ENCODE measurements around the gene EWSR1. TPM values are rescaled to one million over a fixed set of nuclear protein-coding genes. Genes with fewer than 3 reads are reported as not detected.

The EWSR1 gene
- total RNA-seq, 1 experiment from 2014 or later = 462 TPM

DNA sequence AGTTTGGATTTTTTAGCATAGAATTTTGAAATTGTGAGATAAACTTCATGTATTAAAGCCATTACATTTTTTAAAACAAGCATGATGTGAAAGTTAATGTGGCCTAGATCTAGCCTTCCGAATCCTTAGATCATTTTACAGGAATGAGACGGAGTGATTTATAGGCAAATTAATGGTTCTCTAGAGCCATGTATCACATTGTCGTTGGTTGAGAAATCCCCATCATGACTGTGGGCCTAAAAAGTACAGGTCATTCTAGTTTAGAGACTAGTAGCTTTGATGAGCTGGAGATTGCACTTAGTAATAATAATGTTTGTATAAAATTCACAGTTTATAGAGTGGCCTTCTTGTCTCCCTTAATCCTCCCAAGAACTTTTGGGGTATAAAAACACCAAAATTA, 7.1 kb downstream of the EWSR1 start:
- Histone ChIP-seq H3K27ac (ENCODE audit: insufficient read length, low read depth, low read length) (no peak overlapping the region), H3T11ph (ENCODE audit: low read length) (no peak overlapping the region), H2BK15ac (ENCODE audit: low read depth, low read length) (no peak overlapping the region), H4K91ac (ENCODE audit: insufficient read length, low read depth, low read length) (no peak overlapping the region), H3K14ac (ENCODE audit: insufficient read depth, low read length) (no peak overlapping the region), H3K27me3 (ENCODE audit: insufficient read depth, low read length) (no peaks in the 10 kb centered on the region), H3K4ac (ENCODE audit: low read depth, low read length) (no peak overlapping the region), H3K23ac (ENCODE audit: insufficient read length, low read depth, low read length) (no peak overlapping the region), H3K23me2 (ENCODE audit: insufficient read length, low read depth, low read length, poor library complexity, severe bottlenecking) (peaks cover 2% of the 10 kb centered on the region), H2AFZ (ENCODE audit: low read length) (no peak overlapping the region), H3K56ac (ENCODE audit: insufficient read length, low read depth, low read length) (no peak overlapping the region), H2BK20ac (ENCODE audit: low read depth, low read length, poor library complexity, severe bottlenecking) (no peak overlapping the region), H3K79me2 (ENCODE audit: insufficient read depth, low read length) (peaks cover 44% of the 10 kb centered on the region), H3K4me1 (ENCODE audit: insufficient read depth, low read length) (0 out of 2 replicates have a peak, but pooled peaks cover 4% of the 10 kb centered on the region), H2BK12ac (ENCODE audit: insufficient read length, low read depth, low read length) (no peak overlapping the region), H4K20me1 (ENCODE audit: control insufficient read depth, insufficient read depth, insufficient read length) (no peaks in the 10 kb centered on the region), H4K8ac (replicated peaks; ENCODE audit: insufficient read length, low read depth, low read length) (no peak overlapping the region), H2AK5ac (ENCODE audit: insufficient read length, low read length) (no peak overlapping the region), H3K18ac (ENCODE audit: insufficient read length, low read depth, low read length) (no peak overlapping the region), H3K9me3 (ENCODE audit: control insufficient read depth, low read depth, low read length) (no peaks in the 10 kb centered on the region), H3K79me1 (ENCODE audit: insufficient read depth, low read depth, low read length, poor library complexity, severe bottlenecking) (peaks cover 5% of the 10 kb centered on the region), H2BK120ac (ENCODE audit: low read depth, low read length, poor library complexity, severe bottlenecking) (no peak overlapping the region), H3K9ac (ENCODE audit: extremely low read depth, insufficient read length, low read length) (no peak overlapping the region), H4K5ac (ENCODE audit: insufficient read length, low read depth, low read length) (no peak overlapping the region), H3K4me2 (ENCODE audit: insufficient read depth, insufficient read length, low read length) (no peak overlapping the region), H2BK5ac (ENCODE audit: insufficient read length, low read length) (no peak overlapping the region)
- Mint-ChIP-seq H3K9me3 (no peaks in the 10 kb centered on the region), H3K4me1 (peaks cover 26% of the 10 kb centered on the region in 2 experiments), H3K4me3 (no peak overlapping the region), H3K27ac (no peak overlapping the region; a peak in 1 of 7 replicates), H3K27me3 (ENCODE audit: low read depth) (no peaks in the 10 kb centered on the region), H3K36me3 (ENCODE audit: insufficient read depth in 1 of 3, low read depth in 3 of 3) (peaks cover 76 to 98% (median 97%) of the 10 kb centered on the region in 3 experiments)
- no peak for DNase-seq
- no CpG with 5 or more reads among the region's 3 CpGs for WGBS (ENCODE audit: extremely low coverage, insufficient read length, low lambda C conversion rate)
- TF ChIP-seq, protein P1, sequence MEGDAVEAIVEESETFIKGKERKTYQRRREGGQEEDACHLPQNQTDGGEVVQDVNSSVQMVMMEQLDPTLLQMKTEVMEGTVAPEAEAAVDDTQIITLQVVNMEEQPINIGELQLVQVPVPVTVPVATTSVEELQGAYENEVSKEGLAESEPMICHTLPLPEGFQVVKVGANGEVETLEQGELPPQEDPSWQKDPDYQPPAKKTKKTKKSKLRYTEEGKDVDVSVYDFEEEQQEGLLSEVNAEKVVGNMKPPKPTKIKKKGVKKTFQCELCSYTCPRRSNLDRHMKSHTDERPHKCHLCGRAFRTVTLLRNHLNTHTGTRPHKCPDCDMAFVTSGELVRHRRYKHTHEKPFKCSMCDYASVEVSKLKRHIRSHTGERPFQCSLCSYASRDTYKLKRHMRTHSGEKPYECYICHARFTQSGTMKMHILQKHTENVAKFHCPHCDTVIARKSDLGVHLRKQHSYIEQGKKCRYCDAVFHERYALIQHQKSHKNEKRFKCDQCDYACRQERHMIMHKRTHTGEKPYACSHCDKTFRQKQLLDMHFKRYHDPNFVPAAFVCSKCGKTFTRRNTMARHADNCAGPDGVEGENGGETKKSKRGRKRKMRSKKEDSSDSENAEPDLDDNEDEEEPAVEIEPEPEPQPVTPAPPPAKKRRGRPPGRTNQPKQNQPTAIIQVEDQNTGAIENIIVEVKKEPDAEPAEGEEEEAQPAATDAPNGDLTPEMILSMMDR (conservative IDR thresholded peaks at IDR 0.05) = no peak
